Thyroid gland (tissue), 4 donors: ENCODE measurements around the gene AGGF1.

ENCODE experiments used
- CTCF ChIP-seq, 6 experiments: fragments of 200-600 bp in 3 of 6; fragments of 450-650 bp in 3 of 6; sonication (generic) in 3 of 6; IDR thresholded peaks; one replicate each; pipeline ENCODE4 v1.5.1; 2016 to 2019; ENCODE audit warnings: antibody characterized with exemption in 6 of 6, mild to moderate bottlenecking in 2 of 6, inconsistent platforms in 1 of 6, moderate library complexity in 1 of 6
- POLR2A ChIP-seq, 2 donors: fragments of 450-650 bp; IDR thresholded peaks; one replicate each; pipeline ENCODE4 v1.6.1; 2017; ENCODE audit warnings: antibody characterized with exemption in 2 of 2, mild to moderate bottlenecking in 2 of 2, moderate library complexity in 1 of 2

DNA sequence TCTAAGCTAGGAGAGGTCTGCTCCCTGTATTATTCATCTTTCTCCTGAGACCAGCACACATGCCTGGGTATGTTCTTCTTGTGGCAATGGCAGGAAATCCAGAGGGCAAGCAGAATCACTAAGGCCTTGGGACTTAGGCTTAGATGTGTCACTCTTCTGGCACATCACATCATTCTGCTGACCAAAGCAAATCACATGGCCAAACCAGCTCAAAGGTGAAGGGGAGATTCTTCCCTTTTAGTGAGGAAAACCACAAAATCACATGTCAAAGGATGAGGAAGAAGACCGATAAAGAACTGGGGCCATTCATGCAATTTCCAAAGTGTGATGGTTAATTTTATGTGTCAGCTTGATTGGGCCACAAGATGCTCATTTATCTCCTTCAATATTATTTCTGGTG is 5.7 kb upstream of the AGGF1 start:
- TF ChIP-seq CTCF (IDR thresholded peaks at IDR 0.05) (no peak), POLR2A (IDR thresholded peaks at IDR 0.05) (no peak)
